ENCODE measurements around the gene RNF225. TPM values are rescaled to one million over a fixed set of nuclear protein-coding genes. Genes with fewer than 3 reads are reported as not detected.

The RNF225 gene
- total and polyA plus RNA-seq, 8 donors, result not detected

DNA sequence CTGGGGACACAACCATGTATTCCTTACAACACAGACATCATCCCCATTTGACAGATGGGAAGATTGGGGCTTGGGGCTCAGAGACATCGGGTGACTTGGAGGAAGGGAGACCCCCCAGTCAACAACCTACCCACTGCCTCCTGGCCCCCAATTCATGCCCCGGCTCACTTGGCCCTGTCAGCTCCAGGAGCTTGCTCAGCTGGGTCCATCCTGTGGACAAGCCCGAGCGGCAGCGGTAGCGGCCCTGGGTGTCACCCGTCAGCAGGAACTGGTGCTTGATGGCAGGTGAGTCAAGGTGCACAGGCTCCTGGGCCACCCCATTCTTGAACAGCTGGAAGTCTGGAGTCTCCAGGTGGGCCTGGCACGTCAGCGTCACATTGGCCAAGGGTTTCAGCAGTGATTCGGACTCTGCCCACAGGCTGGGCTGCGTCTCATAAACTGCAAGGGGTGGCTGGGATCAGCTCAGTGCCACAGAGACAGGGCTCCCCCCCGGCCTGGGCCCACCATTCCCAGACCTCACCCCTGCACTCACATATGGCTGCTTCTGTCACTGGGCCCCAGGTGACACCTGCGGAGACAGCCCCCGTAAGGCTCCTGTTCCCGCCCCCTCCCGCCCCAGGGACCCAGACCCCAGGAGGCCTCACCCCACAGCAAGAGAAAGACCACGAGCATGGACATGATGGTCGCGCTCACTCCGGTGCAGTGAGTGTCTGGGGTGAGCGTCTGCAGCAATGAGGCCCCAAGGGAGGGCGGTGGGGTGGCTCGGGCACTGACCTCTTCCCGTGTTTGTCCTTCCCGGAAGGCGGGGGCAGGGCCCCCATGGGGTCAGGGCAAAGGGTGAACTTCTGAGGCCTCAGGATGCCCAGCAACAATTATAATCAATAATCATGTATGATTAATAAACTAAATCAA, 42.4 kb upstream of the RNF225 start, which contains the start of gene A1BG:
Gene A1BG, minus strand, starts transcription at position 733 of the 912 bp plus-strand sequence. Its CDS starts 55 bp downstream, at position 678.
- no peak within 1 kb of the TSS for H3K4me3 ChIP-seq
- no peaks in the 10 kb centered on the region for H3K4me1 ChIP-seq
- TF ChIP-seq, protein P1, sequence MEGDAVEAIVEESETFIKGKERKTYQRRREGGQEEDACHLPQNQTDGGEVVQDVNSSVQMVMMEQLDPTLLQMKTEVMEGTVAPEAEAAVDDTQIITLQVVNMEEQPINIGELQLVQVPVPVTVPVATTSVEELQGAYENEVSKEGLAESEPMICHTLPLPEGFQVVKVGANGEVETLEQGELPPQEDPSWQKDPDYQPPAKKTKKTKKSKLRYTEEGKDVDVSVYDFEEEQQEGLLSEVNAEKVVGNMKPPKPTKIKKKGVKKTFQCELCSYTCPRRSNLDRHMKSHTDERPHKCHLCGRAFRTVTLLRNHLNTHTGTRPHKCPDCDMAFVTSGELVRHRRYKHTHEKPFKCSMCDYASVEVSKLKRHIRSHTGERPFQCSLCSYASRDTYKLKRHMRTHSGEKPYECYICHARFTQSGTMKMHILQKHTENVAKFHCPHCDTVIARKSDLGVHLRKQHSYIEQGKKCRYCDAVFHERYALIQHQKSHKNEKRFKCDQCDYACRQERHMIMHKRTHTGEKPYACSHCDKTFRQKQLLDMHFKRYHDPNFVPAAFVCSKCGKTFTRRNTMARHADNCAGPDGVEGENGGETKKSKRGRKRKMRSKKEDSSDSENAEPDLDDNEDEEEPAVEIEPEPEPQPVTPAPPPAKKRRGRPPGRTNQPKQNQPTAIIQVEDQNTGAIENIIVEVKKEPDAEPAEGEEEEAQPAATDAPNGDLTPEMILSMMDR (IDR thresholded peaks at IDR 0.05), result no peak
- intact Hi-C loops (cut with DNase I), result no loop called here
- FAIRE-seq (no peak), ATAC-seq (no peak), DNase-seq (no peak)
- no peaks in the 10 kb centered on the region for H3K36me3 ChIP-seq
- no peak within 1 kb of the TSS for H3K27ac ChIP-seq
- peaks cover 0 to 13% (median 2%) of the 10 kb centered on the region in 4 donors for H3K27me3 ChIP-seq
- WGBS, 2 donors, result 61 to 66% methylated on average over 26 of the region's 26 CpGs
- H3K9me3 ChIP-seq, result no peaks in the 10 kb centered on the region

DNA sequence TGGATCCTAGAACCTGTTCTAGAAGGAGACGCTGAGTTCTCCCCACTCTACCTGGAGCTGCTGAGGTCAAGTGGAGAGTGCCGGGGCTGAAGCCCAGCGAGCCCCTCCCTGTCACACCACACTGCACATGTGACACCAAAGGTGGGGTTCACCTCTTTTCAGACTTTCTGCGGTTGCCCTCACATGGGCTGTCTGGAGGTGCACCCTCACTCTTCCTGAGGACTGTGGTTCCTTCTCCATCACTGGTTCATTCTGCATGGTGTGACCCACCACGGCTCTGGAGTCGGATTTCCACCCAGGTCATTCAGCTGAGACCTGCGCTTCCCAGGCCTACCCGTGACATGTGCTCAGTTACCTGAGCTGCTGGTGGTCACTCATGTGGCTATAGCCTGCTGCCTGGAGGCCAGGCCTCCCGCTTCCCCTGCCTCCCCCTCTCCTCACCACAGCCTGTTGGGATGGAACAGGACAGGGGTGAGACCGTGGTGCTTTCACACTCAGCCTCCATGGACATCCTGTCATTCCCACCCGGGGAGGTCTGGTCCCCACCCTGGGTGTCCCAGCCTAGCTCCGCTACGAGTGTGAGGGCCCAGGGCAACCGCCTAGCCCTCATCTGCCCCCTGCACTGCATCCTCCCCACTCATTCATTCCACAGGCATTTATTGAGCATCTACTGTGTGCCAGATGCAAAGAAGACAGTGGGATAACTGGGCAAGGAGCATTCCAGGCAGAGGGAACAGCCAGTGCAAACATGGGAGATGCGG, 41.6 kb upstream of the RNF225 start:
- Histone ChIP-seq H3K27ac (no peak overlapping the region), H3K27me3 (peaks cover 0 to 9% (median 2%) of the 10 kb centered on the region in 4 donors), H3K4me1 (no peaks in the 10 kb centered on the region), H3K36me3 (no peaks in the 10 kb centered on the region), H3K4me3 (no peak overlapping the region), H3K9me3 (no peaks in the 10 kb centered on the region)
- intact Hi-C loops (cut with DNase I), result no loop called here
- DNase-seq (no peak), ATAC-seq (no peak), FAIRE-seq (no peak)
- TF ChIP-seq, protein P1 (IDR thresholded peaks at IDR 0.05), result no peak
- 78 to 85% methylated on average over 15 of the region's 15 CpGs for WGBS, 2 donors

DNA sequence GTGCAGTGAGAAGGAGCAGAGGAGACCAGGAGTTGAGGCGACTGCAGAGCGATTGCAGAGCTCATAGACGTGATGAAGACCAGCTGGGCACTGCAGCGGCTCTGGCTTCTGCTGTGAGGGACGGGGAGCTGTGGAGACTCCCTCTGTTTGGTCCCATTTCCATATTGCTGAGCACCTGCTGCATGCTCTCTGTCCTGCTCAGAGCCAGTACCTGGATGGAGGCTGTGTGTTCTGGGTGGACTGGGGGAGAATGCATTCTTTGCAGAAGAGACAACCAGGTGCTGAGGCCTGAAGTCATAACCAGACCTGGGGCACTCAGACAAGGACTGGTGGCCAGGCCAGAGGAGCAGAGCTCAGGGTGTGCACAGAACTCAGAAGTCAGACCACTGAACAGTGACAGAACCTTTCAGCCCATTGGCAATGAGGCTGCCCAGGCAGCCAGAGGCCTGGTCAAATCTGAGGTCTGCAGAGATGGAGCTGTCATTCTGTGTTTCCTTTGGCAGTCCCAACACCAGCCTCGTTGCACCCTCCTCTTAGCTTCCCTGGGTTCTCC, 40.9 kb upstream of the RNF225 start:
- intact Hi-C loops (cut with DNase I), result no loop called here
- no peaks in the 10 kb centered on the region for H3K4me1 ChIP-seq
- peaks cover 0 to 5% (median 2%) of the 10 kb centered on the region in 4 donors for H3K27me3 ChIP-seq
- TF ChIP-seq, protein P1 (IDR thresholded peaks at IDR 0.05), result no peak
- 73 to 82% methylated on average over 6 of the region's 6 CpGs for WGBS, 2 donors
- DNase-seq (no peak), ATAC-seq (no peak), FAIRE-seq (no peak)
- H3K9me3 ChIP-seq, result no peaks in the 10 kb centered on the region
- H3K36me3 ChIP-seq, result no peaks in the 10 kb centered on the region
- H3K4me3 ChIP-seq, result no peak overlapping the region
- H3K27ac ChIP-seq, result no peak overlapping the region

DNA sequence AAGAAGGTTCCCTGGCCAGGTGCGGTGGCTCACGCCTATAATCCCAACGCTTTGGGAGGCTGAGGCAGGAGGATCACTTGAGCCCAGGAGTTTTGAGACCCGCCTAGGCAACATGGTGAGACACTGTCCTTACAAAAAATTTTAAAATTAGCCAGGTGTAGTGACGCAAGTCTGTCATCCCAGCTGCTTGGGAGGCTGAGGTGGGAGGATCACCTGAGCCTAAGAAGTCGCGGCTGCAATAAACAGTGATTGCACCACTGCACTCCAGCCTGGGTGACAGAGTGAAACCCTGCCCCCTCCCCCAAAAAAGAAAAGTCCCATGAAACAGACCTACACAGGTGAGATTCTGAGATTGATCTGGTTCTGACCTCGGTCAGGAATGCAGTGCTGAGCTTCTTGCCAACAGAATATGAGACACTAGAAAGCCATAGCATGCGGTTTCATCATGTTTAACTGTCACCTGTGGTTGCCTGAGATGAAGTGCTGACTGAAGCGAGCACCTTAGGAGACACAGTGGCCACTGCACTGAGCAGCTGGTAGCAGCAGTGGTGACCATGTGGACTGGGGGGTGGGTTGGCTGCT, 40.1 kb upstream of the RNF225 start:
- FAIRE-seq, result no peak
- TF ChIP-seq, protein P1 (IDR thresholded peaks at IDR 0.05), result no peak
- WGBS, 2 donors, result 81 to 91% methylated on average over 10 of the region's 10 CpGs

More for the DNA sequence above, 40.1 kb upstream of the RNF225 start:
- Histone ChIP-seq H3K4me3 (no peak overlapping the region), H3K27ac (no peak overlapping the region), H3K9me3 (no peaks in the 10 kb centered on the region), H3K27me3 (peaks cover 0 to 5% (median 2%) of the 10 kb centered on the region in 4 donors), H3K4me1 (no peaks in the 10 kb centered on the region), H3K36me3 (no peaks in the 10 kb centered on the region)
- ATAC-seq (no peak), DNase-seq (no peak)
- intact Hi-C loops (cut with DNase I), result no loop called here

Measured in pancreas (tissue), 10 donors.